ENCODE results near the gene MAGIX.
"Not testable (repeated sequence)": the region's sequence is repeated elsewhere in the genome, so short reads cannot be mapped to it uniquely, and the experiment has no call there.

DNA sequence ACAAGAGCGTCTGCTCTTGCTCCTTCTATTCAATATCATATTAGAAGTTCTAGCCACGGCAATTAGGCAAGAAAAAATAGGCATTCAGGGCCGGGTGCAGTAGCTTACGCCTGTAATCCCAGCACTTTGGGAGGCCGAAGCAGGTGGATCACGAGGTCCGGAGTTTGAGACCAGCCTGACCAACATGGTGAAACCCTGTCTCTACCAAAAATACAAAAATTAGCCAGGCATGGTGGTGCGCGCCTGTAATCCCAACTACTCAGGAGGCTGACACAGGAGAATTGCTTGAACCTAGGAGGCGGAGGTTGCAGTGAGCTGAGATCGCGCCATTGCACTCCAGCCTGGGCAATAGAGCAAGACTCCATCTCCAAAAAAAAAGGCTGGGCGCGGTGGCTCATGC lies 13.3 kb upstream of the MAGIX start:
- not testable (repeated sequence) for TF ChIP-seq EZH2 (IDR thresholded peaks at IDR 0.05; ENCODE audit: low read length, missing control alignments)
- TF ChIP-seq, protein P1, sequence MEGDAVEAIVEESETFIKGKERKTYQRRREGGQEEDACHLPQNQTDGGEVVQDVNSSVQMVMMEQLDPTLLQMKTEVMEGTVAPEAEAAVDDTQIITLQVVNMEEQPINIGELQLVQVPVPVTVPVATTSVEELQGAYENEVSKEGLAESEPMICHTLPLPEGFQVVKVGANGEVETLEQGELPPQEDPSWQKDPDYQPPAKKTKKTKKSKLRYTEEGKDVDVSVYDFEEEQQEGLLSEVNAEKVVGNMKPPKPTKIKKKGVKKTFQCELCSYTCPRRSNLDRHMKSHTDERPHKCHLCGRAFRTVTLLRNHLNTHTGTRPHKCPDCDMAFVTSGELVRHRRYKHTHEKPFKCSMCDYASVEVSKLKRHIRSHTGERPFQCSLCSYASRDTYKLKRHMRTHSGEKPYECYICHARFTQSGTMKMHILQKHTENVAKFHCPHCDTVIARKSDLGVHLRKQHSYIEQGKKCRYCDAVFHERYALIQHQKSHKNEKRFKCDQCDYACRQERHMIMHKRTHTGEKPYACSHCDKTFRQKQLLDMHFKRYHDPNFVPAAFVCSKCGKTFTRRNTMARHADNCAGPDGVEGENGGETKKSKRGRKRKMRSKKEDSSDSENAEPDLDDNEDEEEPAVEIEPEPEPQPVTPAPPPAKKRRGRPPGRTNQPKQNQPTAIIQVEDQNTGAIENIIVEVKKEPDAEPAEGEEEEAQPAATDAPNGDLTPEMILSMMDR (conservative IDR thresholded peaks at IDR 0.05 in 1 of 2, IDR thresholded peaks at IDR 0.05 in 1 of 2; ENCODE audit: low read depth in 1 of 2, low read length in 2 of 2): not testable (repeated sequence)
